ENCODE measurements around the gene SLC27A2. TPM values are rescaled to one million over a fixed set of nuclear protein-coding genes. Genes with fewer than 3 reads are reported as not detected.

SLC27A2 gene
- total RNA-seq, 4 donors from 2014 or later, result 0.72 to 10.2 (median 5.9) TPM

DNA sequence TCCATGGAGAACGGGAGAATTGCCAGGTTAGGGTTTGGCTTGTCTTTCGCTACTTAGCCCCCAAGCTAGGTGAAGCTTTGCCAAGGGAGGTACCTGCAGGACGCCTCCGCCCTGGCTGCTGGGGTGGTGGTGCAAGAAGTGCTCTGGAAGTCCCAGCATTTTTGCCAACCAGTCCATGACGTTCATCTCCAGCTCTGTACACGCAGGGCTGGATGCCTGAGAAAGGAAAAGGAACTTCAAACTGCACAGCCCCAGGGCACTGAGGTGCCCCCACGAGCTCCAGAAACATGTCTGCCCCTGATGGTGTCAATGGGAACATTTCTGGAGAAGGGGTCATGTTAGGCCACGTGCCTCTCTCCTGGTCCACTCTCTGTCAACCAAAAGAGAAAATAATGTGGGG lies 75.3 kb downstream of the SLC27A2 start:
- WGBS, result 50% methylated on average over 8 of the region's 8 CpGs
- H3K4me1 ChIP-seq, result peaks cover 17% of the 10 kb centered on the region
- no peak for DNase-seq (ENCODE audit: low spot score in 2 of 2)
- H3K27ac ChIP-seq, result peak overlapping the region; percentile 35
- no peaks in the 10 kb centered on the region for H3K9me3 ChIP-seq
- H3K27me3 ChIP-seq, result no peaks in the 10 kb centered on the region
- no peaks in the 10 kb centered on the region for H3K36me3 ChIP-seq
- TF ChIP-seq CTCF (IDR thresholded peaks at IDR 0.05) (no peak), POLR2A (IDR thresholded peaks at IDR 0.05) (no peak), EP300 (IDR thresholded peaks at IDR 0.05) (no peak), POLR2AphosphoS5 (IDR thresholded peaks at IDR 0.05) (no peak)
- H3K4me3 ChIP-seq, result no peak overlapping the region

GRCh38 chr15:50257924-50258323 lies 75.9 kb downstream of the SLC27A2 start:
- H3K27ac ChIP-seq, result peak overlapping the region; percentile 35
- 72% methylated on average over 3 of the region's 3 CpGs for WGBS

DNA sequence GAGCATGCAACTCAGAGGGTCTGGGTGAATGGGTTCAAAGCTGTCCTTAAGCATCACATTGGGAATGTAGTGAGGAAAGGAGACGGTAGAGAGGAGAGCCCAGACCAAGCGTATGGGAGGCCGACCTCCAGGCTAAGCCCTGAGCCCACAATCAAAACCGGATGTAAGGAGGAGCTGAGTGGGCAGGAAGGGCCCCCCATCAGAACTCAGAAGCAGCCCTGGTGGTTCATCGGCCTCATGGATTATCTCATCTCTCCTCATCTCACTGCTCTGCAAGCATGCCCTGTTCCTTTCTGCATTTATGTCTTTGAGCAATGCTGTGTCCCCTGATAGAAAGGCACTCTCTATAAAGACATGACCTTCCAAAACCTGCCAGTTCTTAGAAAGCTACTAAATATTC lies 77.3 kb downstream of the SLC27A2 start:
- Histone ChIP-seq H3K27me3 (no peaks in the 10 kb centered on the region), H3K4me1 (peaks cover 17% of the 10 kb centered on the region), H3K27ac (no peak overlapping the region), H3K9me3 (no peaks in the 10 kb centered on the region), H3K36me3 (no peaks in the 10 kb centered on the region), H3K4me3 (no peak overlapping the region)
- TF ChIP-seq POLR2AphosphoS5 (IDR thresholded peaks at IDR 0.05) (no peak), EP300 (IDR thresholded peaks at IDR 0.05) (no peak), POLR2A (IDR thresholded peaks at IDR 0.05) (no peak), CTCF (IDR thresholded peaks at IDR 0.05) (no peak)
- 50% methylated on average over 5 of the region's 5 CpGs for whole genome bisulfite sequencing
- no peak for DNase-seq (ENCODE audit: low spot score in 2 of 2)

More at GRCh38 chr15:50257924-50258323, 75.9 kb downstream of the SLC27A2 start:
- no peak overlapping the region for H3K4me3 ChIP-seq
- DNase-seq (ENCODE audit: low spot score in 2 of 2), result no peak
- no peak for TF ChIP-seq POLR2AphosphoS5 (IDR thresholded peaks at IDR 0.05)
- TF ChIP-seq CTCF (IDR thresholded peaks at IDR 0.05), result no peak
- no peaks in the 10 kb centered on the region for H3K9me3 ChIP-seq
- H3K36me3 ChIP-seq, result no peaks in the 10 kb centered on the region
- no peaks in the 10 kb centered on the region for H3K27me3 ChIP-seq
- peaks cover 17% of the 10 kb centered on the region for H3K4me1 ChIP-seq

DNA sequence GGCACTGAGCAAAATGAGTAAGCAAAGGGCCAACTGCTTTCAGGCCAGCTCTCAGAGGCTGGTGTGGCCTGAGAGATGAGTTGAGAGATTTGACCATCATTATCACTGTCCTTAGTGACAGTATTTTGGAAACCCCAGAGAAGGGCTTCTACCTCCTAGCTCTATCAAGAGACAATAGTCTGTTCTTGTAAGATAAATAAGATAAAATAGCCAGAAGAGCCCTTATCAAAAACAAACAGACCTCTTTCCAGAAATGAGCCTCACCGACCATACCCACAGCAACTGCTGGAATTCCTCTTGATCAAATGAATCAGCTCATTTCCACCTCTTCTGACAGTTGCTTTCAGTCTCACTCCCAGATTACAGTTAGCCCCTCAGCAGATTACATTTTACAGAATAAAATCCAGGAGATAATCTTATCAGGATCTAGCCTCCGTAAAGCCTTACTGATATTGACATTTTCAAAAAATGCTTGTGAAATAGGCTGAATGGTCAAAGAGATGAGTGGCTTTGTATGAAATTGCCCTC lies 79.0 kb downstream of the SLC27A2 start:
- 85% methylated on average over 2 of the region's 2 CpGs for WGBS
- Histone ChIP-seq H3K36me3 (no peaks in the 10 kb centered on the region), H3K4me1 (peaks cover 17% of the 10 kb centered on the region), H3K27me3 (no peaks in the 10 kb centered on the region), H3K4me3 (no peak overlapping the region), H3K27ac (no peak overlapping the region), H3K9me3 (no peaks in the 10 kb centered on the region)
- no peak for TF ChIP-seq EP300 (IDR thresholded peaks at IDR 0.05)
- no peak for TF ChIP-seq POLR2A (IDR thresholded peaks at IDR 0.05)
- TF ChIP-seq CTCF (IDR thresholded peaks at IDR 0.05), result no peak
- DNase-seq (ENCODE audit: low spot score in 2 of 2), result no peak

DNA sequence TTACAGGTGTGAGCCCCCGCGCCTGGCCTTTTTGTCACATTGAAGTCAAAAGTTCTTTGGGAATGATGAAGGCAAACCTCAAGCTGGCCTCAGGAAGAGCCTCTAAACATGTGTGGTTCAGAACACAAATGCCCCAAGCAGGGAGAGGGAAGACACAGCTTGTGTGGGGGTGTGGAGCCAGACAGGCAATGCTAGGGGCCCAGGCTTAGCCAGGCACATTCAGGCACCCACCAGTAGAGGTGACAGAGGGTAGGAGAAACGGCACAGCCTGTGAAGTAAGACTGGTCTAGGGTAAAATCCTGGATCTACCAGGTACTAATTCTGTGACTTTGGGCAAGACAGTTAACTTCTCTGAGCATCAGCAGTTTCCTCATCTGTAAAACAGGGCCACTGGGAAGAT lies 80.0 kb downstream of the SLC27A2 start:
- WGBS, result 97% methylated on average over 3 of the region's 3 CpGs
- TF ChIP-seq CTCF (IDR thresholded peaks at IDR 0.05) (no peak), POLR2A (IDR thresholded peaks at IDR 0.05) (no peak)
- Histone ChIP-seq H3K27me3 (no peaks in the 10 kb centered on the region), H3K4me3 (no peak overlapping the region), H3K27ac (no peak overlapping the region), H3K9me3 (no peaks in the 10 kb centered on the region), H3K4me1 (peaks cover 7% of the 10 kb centered on the region), H3K36me3 (no peaks in the 10 kb centered on the region)
- DNase-seq (ENCODE audit: low spot score in 2 of 2), result no peak
